Activated naive CD4-positive, alpha-beta T cell treated with anti-CD3 and anti-CD28 coated beads, Interleukin-2, amount 10 ng/mL, durations not matched to agents 7 days and 5 days (primary cell): ENCODE data around the gene VIPR2.

Experiments used
- CTCF ChIA-PET: fragments of 350-600 bp; sonication (Branson Sonifier 250); formaldehyde crosslinking; loops from one replicate; lab custom pipeline; 2021; ENCODE audit warnings: antibody characterized with exemption; lab: Charles Lee
- DNase-seq: peaks from one replicate; pipeline ENCODE4 v3.0.0-alpha.2; 2020
- H3K27ac Mint-ChIP-seq: one replicate; pipeline ENCODE4 v1.8.0; 2021; ENCODE audit warnings: mild to moderate bottlenecking, moderate library complexity, mixed read lengths
- H3K27me3 Mint-ChIP-seq: one replicate; pipeline ENCODE4 v1.8.0; 2021; ENCODE audit warnings: mild to moderate bottlenecking, mixed read lengths
- H3K36me3 Mint-ChIP-seq: one replicate; pipeline ENCODE4 v1.8.0; 2021; ENCODE audit warnings: mixed read lengths
- H3K4me1 Mint-ChIP-seq: one replicate; pipeline ENCODE4 v1.8.0; 2021; ENCODE audit warnings: mixed read lengths
- H3K4me3 Mint-ChIP-seq: one replicate; pipeline ENCODE4 v1.8.0; 2021; ENCODE audit warnings: mild to moderate bottlenecking, moderate library complexity, mixed read lengths
- H3K9me3 Mint-ChIP-seq: one replicate; pipeline ENCODE4 v1.8.0; 2021; ENCODE audit warnings: mixed read lengths

The VIPR2 gene

DNA sequence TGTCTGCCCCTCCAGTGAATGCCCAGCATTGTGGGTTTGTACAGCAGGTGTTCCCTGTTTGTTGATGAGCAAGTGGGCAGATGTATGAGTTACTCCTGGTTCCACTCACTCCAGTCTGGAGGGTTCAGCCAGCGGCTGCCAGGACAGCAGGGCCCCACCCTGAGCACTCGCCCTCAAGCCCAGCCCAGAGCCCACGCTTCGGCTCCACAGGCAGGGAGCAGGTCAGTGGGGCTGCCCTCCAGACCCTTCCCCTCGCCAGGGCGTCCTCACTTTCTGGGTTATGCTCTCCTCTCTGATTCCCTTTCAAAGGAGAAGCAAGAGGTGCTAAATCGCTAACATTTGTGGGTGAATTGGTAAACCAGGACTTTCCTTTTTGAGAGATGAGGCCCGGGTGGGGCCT is 4.8 kb upstream of the VIPR2 start:
- DNase-seq: no peak
- CTCF ChIA-PET: no interaction called here
- Mint-ChIP-seq H3K36me3 (no peaks in the 10 kb centered on the region), H3K9me3 (no peaks in the 10 kb centered on the region), H3K4me1 (no peaks in the 10 kb centered on the region), H3K4me3 (no peak overlapping the region), H3K27me3 (peaks cover 9% of the 10 kb centered on the region), H3K27ac (no peak overlapping the region)

DNA sequence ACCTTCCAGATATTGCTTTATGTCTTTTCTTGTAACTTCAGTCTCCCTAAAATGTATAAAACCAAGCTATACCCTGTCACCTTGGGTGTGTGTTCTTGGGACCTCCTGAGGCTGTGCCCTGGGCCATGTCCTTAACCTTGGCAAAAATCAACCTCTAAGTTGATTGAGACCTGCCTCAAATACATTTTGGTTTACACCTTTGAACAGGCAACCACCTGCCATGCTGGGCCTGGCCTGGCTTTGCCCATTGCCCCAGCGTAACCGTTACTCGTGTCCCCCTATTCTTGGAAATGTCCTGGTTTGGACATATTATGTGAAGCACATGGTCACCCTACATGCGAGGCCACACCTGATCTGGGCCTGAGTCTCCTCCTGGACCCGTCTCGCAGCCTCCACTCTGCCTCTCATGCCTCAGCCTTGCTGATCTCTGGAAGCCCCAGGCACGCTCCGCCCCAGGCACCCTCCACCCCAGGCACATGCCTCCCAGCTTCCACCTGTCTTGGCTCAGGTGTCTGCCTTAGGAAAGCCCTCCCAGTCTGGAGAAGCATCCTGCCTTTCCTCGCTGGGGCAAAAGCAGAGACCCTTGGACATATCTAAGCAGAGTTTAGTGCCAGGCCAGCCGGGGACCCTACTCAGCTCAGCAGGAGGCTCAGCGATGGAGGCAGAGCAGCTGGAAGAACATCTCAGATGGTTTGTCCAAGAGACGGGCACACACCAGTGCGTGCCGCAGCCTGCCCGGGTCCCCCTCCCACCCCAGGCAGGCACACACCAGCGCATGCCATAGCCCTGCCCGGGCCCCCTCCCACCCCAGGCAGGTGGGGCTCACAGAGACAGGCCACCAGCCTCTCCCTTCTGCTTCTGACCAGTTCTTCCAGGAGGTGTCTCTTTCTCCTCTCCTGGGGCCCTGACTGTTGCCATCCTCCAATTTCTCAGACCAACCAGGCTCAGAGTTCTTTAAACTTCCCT is 4.0 kb upstream of the VIPR2 start:
- H3K4me1 Mint-ChIP-seq: peaks cover 4% of the 10 kb centered on the region
- no peaks in the 10 kb centered on the region for H3K36me3 Mint-ChIP-seq
- DNase-seq: no peak
- peaks cover 16% of the 10 kb centered on the region for H3K27me3 Mint-ChIP-seq
- no peaks in the 10 kb centered on the region for H3K9me3 Mint-ChIP-seq
- CTCF ChIA-PET: no interaction called here
- no peak overlapping the region for H3K27ac Mint-ChIP-seq
- no peak overlapping the region for H3K4me3 Mint-ChIP-seq

DNA sequence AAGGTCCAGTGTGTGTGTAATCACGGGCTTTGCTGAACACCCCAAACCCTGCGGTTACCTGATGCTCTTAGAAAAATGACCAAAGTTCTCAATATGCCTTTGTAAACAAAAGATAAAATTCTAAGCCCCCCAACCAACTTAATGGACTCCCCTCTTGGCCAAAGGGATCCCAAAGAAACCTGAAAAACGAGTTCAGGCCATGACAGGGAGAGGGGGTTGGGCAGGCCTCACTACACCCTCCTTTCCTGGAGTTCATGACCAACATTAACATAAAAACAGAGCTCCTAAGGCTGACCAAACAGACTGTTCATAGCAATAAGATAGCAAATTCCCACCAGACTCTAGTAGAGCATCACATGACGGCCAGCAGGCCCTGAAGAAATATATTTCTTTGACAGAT is 3.0 kb upstream of the VIPR2 start:
- Mint-ChIP-seq H3K9me3 (no peaks in the 10 kb centered on the region), H3K4me1 (peaks cover 4% of the 10 kb centered on the region), H3K27me3 (peaks cover 27% of the 10 kb centered on the region), H3K4me3 (no peak overlapping the region), H3K36me3 (no peaks in the 10 kb centered on the region), H3K27ac (no peak overlapping the region)
- CTCF ChIA-PET: no interaction called here
- no peak for DNase-seq

DNA sequence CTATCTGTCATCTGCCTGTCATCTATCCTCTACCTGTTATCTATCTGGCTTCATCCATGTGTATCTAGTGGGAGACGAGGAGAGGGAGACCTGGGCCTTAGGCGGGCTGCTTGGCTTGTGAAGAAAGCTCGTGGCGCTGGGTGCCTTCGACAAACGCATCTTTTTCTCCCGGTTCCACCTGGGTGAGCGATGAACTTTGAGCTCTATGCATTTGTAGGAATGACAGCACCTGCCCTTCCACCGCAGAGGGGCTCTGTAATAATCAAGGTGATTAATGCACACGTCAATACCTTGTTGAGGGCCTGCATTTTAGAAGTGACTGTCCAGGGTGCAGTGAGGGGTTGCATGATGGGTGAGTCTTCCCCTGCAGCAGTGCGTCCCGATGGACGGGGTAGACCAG is 2.6 kb upstream of the VIPR2 start:
- H3K4me3 Mint-ChIP-seq: no peak overlapping the region
- no peak overlapping the region for H3K27ac Mint-ChIP-seq
- no peaks in the 10 kb centered on the region for H3K9me3 Mint-ChIP-seq
- DNase-seq: no peak
- H3K27me3 Mint-ChIP-seq: peaks cover 31% of the 10 kb centered on the region
- H3K4me1 Mint-ChIP-seq: peaks cover 4% of the 10 kb centered on the region
- H3K36me3 Mint-ChIP-seq: no peaks in the 10 kb centered on the region
- CTCF ChIA-PET: no interaction called here

DNA sequence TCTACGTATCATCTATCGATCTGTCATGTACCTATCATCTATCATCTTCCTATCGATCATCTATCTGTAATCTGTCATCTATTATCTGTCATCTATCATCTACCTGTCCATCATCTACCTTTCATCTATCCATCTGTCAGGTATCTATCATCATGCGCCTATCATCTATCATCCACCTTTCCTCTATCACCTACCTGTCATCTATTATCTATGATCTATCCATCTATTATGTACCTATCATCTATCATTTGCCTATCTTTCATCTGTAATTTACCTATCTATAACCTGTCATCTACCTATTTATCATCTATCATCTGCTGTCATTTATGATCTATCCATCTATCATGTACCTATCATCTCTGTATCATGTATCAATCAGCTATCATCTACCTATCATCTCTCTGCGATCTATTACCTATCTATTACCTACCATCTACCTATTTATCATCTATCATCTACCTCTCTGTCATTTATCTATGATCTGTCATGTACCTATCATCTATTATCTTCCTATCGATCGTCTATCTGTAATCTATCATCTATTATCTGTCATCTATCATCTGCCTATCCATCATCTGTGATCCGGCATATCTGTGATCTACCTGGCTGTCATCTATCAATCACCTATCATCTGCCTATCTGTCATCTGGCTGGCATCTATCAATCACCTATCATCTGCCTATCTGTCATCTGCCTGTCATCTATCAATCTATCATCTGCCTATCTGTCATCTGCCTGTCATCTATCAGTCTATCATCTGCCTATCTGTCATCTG is 1.6 kb upstream of the VIPR2 start:
- Mint-ChIP-seq H3K27ac (no peak overlapping the region), H3K27me3 (peaks cover 39% of the 10 kb centered on the region), H3K36me3 (no peaks in the 10 kb centered on the region), H3K9me3 (no peaks in the 10 kb centered on the region), H3K4me1 (peaks cover 4% of the 10 kb centered on the region), H3K4me3 (no peak overlapping the region)
- no peak for DNase-seq
- CTCF ChIA-PET: no interaction called here

DNA sequence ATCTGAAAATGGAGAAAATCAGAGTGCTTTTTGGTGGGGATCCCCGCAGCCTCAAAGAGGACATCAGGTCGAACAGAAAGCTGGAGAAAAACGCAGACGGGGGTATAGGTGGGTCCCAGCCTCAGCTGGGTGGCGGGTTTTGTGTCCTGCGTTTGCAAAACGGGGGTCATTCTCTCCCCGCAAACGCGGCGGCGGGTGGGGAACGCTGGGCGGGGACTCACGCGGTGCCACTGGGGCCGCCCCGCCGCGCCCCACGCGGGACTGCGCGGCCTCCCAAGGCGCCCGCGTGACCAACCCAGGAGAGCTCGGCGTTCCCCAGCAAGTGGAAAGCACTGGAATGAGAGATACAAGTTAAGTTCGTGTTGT is 806 bp upstream of the VIPR2 start:
- Mint-ChIP-seq H3K27ac (no peak overlapping the region), H3K9me3 (no peaks in the 10 kb centered on the region), H3K4me3 (peak overlapping the region; percentile 57), H3K27me3 (peaks cover 47% of the 10 kb centered on the region), H3K36me3 (no peaks in the 10 kb centered on the region), H3K4me1 (peaks cover 4% of the 10 kb centered on the region)
- CTCF ChIA-PET: no interaction called here
- no peak for DNase-seq

DNA sequence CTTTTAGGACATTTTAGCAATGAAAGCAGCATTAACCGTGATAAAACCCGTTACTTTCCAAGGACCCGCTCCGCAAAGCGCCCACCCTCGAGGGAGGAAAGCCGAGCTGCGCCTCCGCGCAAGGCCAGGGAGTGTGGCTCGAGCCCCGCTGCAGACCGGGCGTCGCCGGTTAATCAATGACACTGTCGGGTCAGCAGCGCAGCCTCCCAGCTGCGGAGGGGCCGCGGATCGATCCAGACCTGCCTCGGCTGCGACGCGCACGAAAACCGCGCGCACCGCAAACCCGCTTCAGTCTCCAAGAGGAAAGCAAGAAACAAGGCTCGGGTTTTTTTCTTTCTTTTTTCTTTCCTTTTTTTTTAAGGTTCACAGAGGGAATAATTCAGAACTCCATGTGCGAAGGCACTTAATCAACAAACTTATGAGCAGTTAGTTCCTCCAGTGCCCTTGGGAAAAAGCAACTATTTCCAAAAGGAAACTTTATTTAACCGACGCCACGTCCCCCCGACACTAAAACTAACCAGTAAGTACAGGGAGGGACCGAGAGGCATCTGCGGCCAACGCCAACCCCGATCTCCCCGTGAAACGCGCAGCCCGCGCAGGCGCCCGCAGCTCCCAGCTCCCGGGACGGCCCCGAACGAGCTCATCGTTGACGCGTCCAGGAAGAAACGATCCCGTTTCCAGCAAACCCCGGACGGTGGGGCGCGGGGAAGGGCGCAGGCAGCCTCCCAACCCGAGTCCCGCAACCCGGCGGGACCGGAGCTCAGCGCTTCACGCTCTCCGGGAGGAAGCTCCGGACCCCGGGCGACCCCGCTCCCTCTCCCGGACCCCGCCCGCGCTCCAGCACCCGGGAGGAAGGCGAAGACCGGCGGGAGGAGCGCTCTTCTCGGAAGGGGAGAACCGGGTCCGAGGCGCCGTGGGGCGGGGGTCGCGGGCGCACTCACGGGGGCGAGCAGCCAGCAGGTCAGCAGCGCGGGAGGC is 598 bp downstream of the VIPR2 start:
- Mint-ChIP-seq H3K4me3 (peak overlapping the region; percentile 38), H3K4me1 (peaks cover 4% of the 10 kb centered on the region), H3K27ac (no peak overlapping the region), H3K9me3 (no peaks in the 10 kb centered on the region), H3K27me3 (peaks cover 53% of the 10 kb centered on the region), H3K36me3 (no peaks in the 10 kb centered on the region)
- CTCF ChIA-PET: no interaction called here
- DNase-seq: peak; percentile 30

DNA sequence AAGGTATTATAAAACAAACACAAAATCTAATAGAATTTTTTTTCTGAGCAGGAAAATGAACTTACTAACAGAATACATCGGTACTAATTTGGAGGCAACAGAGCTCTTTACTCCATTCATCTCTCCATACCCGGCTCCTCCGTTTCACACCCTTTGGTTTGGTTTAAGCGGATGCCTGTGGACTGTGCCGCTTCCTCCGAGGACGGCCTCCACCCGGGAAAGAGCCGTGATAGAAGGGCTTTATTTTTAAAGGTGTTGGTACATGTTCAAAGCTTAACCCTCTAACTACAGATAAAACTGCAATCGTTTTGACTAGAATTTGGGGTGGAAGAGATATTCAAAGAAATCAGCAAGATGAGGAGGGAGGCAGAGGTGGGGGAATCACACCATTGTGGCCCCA is 1.9 kb downstream of the VIPR2 start:
- DNase-seq: no peak
- Mint-ChIP-seq H3K9me3 (no peaks in the 10 kb centered on the region), H3K27ac (no peak overlapping the region), H3K4me3 (no peak overlapping the region), H3K27me3 (peaks cover 54% of the 10 kb centered on the region), H3K4me1 (peaks cover 4% of the 10 kb centered on the region), H3K36me3 (no peaks in the 10 kb centered on the region)
- CTCF ChIA-PET: interaction anchor here (1.2 kb wide), 1 partner anchor 8 kb away, joined by 3 read pairs; no protein-coding TSS in a partner anchor

DNA sequence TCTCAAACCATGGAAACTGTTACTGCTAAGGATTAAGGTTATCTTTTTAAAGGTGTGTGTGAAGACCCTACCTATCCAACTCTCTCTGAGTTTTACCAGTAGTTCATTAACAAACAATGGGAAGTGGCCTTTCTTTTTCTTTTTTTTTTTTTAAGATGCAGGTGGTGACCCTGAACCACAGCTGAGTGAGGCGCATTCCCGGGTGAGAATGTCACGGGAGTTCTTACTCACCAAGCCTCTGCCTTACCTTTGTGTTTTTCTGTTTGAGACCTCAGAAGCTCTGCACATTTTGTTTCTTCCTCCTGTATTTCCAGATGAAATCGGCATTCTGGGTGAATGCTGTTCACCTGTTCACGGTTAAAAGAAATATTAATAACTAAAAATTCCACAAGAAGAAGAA is 2.5 kb downstream of the VIPR2 start:
- CTCF ChIA-PET: interaction anchor here (1.2 kb wide), 1 partner anchor 9 kb away, joined by 3 read pairs; no protein-coding TSS in a partner anchor
- no peak overlapping the region for H3K27ac Mint-ChIP-seq

DNA sequence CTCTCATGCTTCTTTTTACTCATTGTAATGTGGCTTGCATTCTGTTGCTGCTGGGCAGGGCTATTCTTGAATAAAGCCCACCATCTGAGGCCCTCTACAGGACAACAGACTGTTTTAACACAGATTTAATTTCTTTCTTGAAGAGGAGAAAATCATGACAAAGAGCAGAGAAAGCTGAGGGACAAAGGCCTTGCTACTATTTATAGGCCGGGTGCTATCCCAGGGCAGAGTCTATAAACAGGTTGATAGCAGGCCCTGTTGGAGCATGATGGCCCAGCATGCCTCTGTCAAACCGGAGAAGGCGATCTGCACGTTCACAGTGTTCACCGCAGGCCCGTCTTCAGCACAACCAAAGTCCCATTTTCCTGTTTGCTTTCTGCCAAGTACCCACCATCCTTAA is 3.0 kb downstream of the VIPR2 start:
- CTCF ChIA-PET: interaction anchor here (1.2 kb wide), 1 partner anchor 9 kb away, joined by 3 read pairs; no protein-coding TSS in a partner anchor
- H3K27ac Mint-ChIP-seq: no peak overlapping the region
- H3K4me1 Mint-ChIP-seq: peaks cover 4% of the 10 kb centered on the region
- peaks cover 57% of the 10 kb centered on the region for H3K27me3 Mint-ChIP-seq
- DNase-seq: no peak
- H3K9me3 Mint-ChIP-seq: no peaks in the 10 kb centered on the region
- no peaks in the 10 kb centered on the region for H3K36me3 Mint-ChIP-seq
- no peak overlapping the region for H3K4me3 Mint-ChIP-seq

More for the DNA sequence above, 2.5 kb downstream of the VIPR2 start:
- Mint-ChIP-seq H3K4me3 (no peak overlapping the region), H3K36me3 (no peaks in the 10 kb centered on the region), H3K4me1 (peaks cover 4% of the 10 kb centered on the region), H3K9me3 (no peaks in the 10 kb centered on the region), H3K27me3 (peaks cover 54% of the 10 kb centered on the region)
- no peak for DNase-seq

DNA sequence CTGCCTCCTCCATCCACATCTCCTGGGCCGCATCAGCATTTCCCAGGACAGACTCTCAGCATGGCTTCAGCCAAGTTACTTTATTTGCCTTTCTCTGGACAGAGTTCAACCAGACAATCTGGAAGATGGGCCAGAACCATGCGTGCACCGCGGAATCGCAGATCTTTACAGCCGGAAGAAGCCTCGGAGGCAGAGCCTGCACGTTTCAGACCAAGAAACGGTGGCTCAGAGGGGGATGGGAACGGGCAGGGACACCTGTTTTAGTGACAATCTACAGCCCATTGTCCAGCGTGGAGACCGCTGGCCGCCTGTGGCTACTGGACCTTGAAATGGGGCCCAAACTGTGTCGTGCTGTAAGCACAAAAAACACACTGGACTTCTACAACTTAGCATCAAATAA is 3.5 kb downstream of the VIPR2 start:
- Mint-ChIP-seq H3K27me3 (peaks cover 59% of the 10 kb centered on the region), H3K36me3 (no peaks in the 10 kb centered on the region), H3K9me3 (no peaks in the 10 kb centered on the region), H3K4me1 (peaks cover 4% of the 10 kb centered on the region), H3K4me3 (no peak overlapping the region), H3K27ac (no peak overlapping the region)
- no peak for DNase-seq
- CTCF ChIA-PET: no interaction called here

DNA sequence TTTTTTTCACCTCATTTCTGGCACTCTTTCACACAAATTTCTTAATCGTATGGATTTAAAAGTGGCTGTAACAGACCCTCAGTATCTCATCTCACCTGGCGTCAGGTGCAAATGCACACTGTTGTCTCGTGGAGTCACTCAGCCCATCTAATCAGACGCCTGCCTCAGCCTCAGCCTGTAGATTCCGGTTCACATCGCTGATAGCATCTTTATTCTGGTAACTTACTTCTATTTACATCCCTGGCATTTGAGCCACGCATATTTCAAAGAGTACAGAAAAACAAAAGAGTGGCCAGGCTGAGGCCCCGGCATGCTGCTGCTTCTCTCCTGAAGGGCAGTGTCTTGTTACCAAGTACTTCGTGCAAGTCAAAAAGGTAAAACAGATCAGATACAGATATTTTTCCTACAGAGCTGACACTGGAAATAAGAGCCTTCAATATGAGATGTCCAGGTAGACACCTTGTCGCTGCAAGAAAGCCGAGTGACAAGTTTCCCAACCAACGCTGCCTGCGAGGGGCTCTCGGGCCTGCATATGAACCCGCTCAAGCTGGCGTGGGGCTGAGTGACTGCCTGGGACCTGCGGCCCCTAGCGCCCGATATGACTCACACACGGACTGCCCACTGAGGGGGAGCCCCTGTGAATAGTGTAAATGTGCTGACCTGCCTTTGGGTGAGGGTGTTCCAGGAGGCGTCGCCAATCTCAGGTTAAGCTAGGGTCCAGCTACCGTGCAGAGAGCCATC is 4.3 kb downstream of the VIPR2 start:
- CTCF ChIA-PET: no interaction called here
- Mint-ChIP-seq H3K4me3 (no peak overlapping the region), H3K4me1 (peaks cover 4% of the 10 kb centered on the region), H3K9me3 (no peaks in the 10 kb centered on the region), H3K36me3 (no peaks in the 10 kb centered on the region), H3K27ac (no peak overlapping the region), H3K27me3 (peaks cover 62% of the 10 kb centered on the region)
- DNase-seq: no peak

DNA sequence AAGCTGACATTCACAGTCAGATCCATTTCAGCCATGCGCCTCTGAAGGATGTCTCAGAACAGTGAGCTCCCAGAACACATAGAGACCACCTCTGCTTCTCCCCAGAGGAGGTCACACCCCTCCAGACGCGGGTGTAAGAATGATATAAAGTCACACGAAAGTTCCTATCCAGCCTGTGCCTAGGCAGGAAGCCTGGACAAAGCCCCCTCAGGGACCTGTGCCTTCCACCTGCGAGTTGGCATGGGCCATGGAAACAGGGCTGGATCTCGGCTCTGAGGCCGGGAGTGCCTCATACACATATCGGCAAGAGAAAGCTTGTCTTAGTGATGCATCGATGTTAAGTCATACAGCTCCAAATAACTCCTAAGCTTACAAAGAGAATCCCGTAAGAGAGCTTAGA is 5.0 kb downstream of the VIPR2 start:
- Mint-ChIP-seq H3K9me3 (no peaks in the 10 kb centered on the region), H3K4me3 (no peak overlapping the region), H3K36me3 (no peaks in the 10 kb centered on the region), H3K4me1 (peaks cover 4% of the 10 kb centered on the region), H3K27ac (no peak overlapping the region), H3K27me3 (peaks cover 62% of the 10 kb centered on the region)
- CTCF ChIA-PET: no interaction called here
- DNase-seq: no peak
